Suppressor macrophage (primary cell): ENCODE results near the gene ZNRD2.

Experiments
- DNase-seq, 4 experiments: peaks; one replicate each; pipeline ENCODE4 v3.0.0-alpha.2; 2020 to 2022

ZNRD2 gene

DNA sequence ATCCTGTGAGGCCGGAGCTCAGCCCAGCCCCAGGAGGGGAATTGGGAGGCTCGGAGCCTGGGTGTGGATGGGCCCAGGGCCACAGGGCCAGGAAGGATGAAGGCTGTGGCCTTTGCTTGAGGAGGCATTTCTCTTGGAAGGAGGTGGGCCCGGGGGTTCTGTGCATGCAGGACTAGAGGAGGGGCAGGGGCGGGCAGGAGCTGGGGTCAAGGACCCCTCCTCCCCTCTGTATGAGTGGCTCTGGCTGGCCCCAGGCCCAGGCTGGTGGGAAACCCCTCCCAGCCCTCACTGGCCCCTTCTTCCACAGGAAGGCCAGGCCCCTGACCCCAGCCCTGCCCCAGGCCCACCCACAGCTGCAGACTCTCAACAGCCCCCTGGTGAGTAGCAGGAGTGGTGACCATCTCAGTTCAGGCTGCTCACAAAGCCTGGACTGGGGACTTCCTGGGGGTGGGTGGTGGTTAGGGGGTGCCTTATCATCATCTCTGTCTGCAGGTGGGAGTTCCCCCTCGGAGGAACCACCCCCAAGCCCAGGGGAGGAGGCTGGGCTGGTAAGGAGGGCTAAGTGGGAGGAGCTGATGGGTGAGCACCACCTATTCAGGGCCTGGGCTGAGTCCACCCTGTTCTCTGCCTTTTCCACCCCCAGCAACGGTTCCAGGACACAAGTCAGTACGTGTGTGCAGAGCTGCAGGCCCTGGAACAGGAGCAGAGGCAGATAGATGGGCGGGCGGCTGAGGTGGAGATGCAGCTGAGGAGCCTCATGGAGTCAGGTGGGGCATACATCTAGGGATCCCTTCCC, 19.4 kb downstream of the ZNRD2 start:
- DNase-seq = no peak

DNA sequence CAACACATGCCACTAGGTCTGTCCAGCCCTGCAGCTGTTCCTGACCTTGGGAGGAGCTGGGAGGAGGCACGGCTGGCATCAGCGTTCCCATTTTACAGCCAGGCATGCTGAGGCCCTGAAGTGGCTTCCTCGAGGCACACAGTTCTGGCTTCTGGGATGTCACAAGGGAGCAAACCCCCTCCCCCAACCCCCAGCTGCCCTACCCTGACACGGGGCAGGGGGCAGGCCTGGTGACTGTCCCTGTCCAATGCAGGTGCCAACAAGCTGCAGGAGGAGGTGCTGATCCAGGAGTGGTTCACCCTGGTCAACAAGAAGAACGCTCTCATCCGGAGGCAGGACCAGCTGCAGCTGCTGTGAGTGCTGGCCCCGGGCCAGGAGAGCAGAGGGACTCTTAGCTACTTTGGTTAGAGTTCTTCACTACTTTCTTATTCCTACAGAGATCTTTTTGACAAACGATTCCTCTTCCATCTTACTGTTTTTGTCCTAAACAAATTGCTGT, 20.0 kb downstream of the ZNRD2 start:
- no peak for DNase-seq

DNA sequence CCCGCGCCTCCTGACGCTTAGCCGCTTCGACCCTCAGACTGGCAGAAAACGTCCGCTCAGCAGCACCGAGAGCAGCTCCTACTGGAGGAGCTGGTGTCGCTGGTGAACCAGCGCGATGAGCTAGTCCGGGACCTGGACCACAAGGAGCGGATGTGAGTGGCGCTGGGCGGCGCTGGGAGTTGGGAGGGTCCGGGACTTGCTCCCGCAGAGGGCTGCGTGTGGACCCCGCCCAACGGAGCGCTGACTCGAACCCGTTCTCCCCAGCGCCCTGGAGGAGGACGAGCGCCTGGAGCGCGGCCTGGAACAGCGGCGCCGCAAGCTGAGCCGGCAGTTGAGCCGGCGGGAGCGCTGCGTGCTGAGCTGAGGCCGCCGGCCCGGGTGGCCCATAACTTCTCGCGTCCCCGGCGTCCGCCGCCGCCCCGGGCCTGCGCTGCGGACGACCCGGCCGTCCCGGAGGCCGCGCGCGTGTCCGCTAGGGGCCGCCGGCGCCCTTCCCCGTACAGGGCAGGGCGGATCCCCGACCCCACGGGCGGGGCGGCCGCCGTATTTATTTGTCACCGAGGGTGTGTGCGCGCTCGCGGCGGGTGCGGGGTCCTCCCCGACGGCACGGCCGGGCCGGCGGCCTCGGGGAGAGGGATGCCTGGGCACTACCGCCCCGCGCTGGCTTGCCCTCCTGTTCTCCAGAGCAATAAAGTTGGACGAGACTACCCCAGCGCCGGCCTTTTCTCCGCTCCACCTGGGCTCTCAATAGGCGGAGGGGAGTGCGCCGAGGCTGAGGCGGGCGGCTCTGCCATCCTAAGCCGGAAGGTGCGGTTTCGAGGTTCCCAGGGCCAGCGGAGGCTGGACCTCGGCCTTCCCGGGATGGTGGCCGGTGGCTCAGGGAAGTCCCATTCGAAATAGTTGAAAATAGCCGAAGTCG, 21.9 kb downstream of the ZNRD2 start:
- DNase-seq = no peak

DNA sequence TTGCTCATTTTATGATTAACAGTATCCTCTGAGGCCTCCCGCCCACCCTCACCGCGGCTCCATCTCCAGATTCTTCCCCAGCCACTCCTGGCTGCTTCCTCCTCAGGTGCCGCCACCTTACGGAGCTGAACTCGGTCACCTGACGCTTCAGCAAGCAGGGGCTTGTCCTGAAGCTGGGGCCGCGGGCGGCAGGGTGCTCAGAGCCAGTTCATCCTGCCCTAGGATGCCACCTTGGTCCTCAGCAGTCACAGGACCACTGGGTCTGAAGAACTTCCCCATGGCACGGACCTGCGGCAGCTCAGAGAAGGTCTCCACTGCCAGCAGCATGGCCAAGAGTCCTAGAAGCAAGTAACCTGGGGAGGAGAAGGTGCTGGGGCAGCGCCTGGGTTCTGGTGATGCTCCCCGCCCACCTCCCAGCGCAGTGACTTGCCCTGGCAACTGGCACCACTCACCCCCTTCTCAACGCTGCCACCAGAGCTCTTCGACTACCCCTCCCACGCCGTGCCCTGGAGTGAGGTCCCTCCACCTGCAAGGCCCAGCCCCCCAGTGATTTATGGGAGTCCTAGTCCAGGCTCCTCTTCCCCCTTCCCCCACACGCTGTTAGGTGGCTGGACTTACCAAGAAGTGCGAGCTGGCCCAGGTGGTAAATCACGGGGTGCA, 22.7 kb downstream of the ZNRD2 start:
- no peak for DNase-seq

DNA sequence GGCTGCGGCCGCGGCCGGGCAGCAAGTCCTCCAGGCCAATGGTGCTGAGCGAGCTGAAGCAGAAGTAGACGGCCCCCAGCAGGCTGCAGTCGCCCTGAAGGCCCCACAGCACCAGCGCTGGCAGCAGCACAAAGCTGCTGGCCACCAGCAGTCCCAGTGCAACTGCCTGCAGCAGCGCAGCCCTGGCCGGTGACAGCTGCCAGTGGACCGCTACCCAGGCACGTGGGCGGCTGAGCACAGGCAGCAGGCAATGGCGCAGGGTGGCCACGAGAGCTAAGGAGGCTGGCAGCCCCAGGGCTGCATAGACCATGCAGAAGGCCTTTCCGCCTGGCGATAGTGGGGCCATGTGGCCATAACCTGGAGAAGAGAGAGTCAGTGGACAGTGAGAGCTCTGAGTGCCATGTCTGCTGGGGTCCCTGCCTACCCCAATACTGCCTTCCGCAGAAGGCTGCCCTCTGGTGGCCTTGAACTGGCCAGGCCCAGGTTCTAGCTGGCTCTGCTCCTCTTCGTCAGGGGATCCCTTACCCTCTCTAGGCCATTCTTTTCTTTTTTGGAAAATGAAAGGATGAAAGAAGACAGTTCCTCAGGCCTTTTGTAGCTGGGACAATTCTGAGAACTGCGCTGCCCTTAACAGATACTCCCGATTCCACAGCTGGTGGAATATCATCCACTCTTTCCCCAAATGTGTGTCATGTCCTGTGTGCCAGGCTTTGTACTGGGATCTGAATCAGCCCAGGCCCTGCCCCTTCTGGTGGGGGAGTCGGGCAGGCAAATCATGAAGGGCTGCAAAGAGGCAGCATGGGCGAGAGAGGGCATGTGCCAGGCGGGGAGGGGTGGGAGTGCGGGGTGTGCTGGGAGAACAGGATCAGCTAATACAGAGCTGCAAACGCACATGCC, 23.5 kb downstream of the ZNRD2 start:
- peak; percentile 53 to 73 (median 69) for DNase-seq

DNA sequence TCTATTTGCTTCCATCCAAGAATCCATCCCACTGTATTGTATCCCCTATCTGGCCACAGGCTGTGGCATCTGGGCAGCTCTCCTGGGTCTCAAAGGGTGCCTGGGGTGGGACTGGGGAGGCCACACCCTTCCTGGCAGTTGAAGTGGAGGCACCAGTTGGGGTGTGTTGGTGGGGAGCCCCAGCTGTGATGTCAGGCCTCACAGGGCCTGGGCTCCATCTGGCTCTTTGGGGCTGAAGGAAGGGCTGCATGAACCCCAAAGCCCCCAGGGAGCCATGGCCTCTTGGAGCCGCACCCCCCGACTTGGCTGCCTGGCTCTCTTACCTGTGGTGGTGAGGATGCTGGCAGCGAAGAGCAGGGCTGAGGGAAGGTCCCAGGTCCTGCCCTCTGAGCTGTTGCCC, 24.9 kb downstream of the ZNRD2 start:
- DNase-seq = no peak

DNA sequence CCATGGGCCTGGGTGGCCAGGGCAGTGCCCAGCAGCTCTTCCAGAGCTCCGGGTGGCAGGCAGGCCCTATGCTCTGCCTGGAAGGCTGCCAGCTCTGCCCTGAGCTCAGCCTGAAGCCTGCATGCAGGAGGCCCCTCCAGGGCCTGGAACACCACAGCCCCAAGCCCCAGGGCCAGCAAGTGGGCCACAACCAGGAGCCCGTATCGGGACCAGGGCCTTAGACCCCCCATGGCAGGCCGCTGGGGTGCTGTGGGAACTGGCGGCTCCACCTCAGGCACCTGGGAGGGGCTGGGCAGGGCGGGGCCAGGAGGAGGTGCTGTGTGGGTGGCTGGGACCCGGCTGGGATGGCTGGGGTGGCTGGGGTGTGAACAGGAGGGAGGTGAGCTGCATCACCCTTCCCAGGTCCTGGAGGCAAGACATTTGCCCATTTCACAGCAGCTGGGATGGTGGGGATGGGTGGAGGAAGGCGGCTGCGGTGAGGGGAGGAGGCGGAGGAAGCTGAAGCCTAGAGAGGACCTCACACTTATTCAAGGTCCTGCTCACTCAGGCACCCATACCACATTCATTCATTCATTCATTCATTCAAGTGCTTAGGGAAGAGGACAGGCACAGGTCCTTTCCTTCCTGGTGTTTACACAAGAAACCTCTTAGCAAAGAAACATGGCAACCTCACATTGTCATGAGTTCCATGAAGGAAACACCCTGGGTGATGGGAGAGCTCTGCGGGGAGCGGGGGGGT, 25.4 kb downstream of the ZNRD2 start, which contains the start of gene KCNK7:
Gene KCNK7, minus strand, starts transcription at position 258 of the 739 bp plus-strand sequence. Its CDS starts 28 bp downstream, at position 230.
- peak in 2 of 4 experiments; percentile 21 to 41 for DNase-seq

DNA sequence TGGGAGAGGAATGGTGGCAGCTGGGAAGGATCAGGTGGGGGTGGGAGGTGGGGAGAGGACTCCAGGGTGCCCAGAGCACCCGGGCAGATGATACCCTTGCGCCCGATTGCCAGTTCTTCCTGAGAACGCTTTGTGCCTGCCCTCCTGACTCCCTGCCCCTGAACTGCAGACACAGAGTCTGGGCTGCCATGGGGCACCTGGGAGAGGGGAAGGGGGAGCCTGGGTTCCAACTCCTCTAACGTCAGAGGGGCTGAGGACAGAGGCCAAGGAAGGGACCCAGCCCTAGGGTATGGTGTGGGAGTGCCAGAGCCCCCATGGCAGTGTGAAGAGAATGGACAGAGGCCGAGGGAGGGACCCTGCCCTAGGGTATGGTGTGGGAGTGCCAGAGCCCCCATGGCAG, 26.2 kb downstream of the ZNRD2 start:
- no peak for DNase-seq

DNA sequence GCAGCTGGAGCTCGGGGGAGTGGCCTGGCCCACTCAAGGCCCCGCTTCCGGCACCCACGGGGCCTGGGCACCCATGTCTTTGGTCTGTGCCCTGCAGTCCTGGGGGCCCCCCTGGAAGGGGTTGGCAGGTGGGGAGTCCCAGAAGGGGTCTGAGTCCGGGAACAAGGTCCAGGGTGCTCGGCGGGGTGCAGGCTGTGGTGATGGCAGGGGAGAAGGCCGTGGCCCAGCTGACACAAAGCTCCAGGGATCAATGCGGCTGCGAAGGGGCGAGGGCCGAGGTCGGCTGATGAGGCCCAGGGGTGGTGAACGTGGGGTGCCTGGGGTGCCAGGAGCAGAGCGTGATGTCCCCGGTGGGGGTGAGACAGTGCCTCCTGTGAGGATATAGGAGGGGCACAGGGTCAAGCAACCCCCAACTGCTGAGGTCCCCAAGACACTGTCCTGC, 28.0 kb downstream of the ZNRD2 start:
- DNase-seq = no peak

DNA sequence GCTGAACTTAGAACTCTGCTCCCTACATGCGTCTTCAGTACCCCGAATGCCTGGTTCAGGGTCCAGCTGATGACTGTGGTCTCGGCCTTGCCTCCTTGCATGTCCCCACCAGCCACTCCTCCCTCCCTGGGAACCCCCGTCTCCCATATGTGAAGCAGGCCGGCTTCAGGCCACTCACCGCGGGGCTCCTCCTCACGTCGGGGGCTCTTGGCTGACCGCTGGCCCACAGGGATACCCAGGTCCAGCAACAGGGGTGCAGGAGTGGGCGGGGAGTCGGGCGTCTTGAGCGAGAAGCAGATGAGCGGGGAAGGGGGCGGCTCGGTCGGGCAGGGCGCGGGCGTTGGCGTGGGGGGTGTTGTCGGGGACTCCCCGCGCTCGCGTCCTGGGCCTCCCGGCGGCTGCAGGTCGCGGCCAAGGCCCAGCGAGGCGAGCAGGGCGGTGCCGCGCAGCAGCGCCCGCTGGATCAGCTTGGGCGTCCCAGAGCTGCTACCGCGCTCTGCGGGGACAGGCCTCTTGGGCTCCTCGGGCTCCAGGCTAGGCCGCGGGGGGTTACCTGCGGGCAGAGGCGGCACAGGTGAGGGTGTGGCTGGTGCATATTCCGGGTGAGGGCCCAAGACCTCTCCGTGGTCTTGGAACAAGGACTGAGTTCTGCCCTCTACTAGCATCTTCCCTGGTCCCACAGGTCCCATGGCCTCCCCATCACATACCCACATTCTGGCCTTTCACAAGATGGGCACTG, 29.1 kb downstream of the ZNRD2 start:
- no peak for DNase-seq

DNA sequence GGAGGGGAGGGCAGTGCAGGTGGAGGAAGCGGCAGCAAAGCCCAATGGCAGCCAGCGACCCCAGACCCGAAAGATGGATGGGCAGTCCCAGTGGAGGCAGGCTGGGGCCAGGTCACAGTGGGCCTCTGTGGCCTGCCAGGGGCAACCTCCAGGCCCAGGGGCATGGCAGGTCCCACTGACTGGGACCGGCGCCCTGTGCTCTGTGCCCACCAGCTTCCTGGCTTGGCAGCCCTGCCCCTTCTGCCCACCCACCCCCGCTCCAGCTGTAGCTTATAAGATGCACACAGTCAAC, 29.6 kb downstream of the ZNRD2 start:
- DNase-seq = no peak

DNA sequence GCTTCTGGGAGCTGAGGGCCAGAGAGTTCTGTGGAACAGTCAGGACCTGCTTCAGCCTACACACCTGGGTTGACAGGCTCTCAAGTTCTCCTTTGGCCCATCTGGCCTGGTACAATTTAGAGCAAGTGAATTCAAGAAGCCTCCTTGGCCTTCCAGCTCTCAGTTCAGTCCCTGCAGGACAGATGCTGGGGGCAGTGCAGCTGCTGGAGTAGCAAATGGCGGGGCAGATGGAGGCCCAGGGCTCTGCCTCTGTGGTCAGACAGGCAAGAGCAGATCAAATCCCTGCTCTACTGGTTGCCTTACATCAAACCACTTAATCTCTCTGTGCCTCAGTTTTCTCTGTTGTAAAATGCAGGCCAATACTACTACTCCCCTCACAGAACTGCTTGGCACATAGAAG, 34.0 kb downstream of the ZNRD2 start:
- no peak for DNase-seq

DNA sequence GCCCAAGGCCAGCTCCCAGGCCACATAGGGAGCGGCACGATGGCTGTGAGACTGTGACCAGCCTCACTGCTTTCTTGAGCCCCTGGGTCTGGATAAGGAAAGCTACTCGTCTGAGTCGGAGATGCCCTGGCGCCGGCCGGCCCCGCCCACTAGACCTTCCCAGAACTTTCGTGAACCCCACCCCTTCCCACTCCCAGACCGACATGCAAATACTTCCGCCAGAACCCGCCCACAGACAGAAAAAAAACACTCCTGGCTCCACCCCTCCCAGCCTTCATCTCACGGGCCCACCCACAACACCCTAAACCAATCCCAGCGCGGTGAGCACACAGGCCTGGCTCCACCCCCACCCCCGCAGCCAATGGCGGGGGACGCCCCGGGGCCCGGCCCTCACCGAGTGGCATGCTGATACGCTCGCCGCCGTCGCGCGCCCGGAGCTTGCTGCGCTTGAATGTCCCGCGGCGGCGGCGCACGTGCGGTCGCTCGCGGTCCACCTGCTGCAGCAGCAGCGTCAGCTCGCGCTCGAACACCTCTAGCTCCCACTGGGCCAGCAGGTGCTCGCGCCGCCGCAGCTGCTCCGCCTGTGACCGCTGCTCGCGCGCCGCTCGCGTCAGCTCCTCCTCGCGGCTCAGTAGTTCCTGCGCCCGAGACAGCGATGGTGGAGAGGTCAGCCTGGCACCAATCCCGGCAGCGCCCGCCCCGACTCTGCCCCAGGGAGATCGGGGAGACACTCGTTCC, 36.8 kb downstream of the ZNRD2 start:
- DNase-seq = no peak

DNA sequence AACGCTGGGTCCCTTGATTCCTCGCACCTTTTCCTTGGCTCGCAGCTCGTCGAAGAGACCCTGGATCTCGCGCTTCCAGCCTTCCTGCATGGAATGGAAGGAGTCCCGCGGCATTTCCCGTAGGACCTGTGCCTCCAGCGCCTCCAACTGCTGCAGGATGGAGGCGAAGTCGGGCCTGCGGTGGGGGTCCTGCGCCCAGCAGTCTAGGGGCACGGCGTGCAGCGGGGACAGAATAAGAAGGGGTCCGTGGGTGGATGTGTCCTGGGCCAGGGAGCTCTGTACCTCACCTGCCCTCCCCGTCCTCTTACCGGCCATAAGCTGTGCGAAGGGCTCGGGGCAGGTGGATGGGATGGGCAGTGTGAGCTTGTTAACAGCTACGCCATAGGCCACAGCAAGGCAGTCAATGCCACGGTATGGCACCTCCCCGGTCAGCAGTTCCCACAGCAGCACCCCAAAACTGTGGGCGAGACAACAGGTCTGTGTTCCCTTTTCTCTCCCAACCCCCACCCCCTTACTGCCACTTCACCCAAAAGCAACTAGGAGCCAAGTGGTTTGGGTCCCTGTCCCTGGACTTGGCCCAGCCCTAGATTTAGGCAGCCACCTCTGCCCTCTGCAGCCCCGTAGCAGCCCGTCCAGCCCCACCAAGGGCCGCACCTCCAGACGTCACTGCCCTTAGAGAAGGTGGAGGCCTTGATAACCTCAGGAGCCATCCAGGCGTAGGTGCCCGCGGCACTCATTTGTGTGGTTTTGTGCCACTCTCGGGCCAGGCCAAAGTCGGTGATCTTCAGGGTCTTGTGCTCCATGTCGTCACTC, 37.5 kb downstream of the ZNRD2 start:
- DNase-seq = no peak

DNA sequence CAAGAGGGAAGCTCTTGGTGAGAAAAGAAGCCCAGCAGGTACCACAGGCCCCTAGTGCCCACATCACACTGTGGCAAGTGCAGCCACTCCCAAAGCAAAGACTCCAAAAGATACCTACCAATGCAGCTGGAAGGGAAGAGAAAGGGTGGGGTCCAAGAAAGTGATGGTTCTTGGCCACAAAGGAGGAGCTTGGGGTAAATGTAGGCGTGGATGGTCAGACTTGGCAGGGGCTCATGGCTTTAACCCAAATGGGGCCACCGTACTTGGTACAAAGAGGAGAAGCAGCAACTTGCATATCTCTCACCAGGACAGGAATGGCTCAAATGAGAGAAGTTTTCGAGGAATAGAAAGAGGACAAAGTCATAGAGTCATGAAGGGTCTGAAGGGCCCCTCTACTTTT, 39.0 kb downstream of the ZNRD2 start:
- no peak for DNase-seq

DNA sequence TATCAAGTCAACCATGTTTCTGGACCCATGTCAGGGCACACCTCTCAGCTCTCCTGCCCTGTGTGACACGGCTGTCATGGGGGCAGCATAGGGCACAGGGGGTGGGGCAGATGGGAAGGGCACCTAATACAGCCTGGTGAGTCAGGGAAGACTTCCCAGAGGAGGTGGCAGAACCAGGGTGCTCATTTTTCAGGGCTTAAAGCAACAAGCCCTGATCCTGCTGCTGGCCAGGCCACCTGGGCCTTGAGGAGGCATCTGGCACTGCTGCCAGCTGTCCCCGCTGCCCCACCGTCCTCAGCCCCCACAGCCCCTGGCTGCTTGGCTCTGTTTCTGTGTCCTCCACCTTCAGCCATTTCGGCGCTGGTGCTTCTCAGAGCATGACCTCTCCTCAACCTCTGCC, 39.4 kb downstream of the ZNRD2 start:
- DNase-seq = no peak

DNA sequence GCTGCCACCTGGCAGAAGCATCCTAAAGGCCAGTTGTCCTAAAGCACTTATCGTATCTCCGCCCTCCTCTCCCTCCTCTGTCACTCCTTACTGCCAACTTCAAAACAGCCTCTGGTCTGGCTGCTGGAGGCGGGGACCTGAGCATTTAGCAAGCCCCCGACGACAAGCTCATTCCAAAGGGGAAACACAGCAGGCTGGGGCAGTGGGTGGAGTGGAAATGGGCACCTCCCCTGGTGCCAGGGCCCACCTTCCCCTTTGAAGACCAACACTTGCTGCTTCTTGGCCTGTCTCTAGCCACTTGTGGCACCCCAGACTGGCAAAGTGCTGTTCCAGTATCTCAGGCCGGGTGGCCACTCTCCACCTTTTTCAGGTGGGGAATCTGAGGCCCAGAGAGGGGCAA, 40.1 kb downstream of the ZNRD2 start:
- peak in 3 of 4 experiments; percentile 30 to 54 (median 37) for DNase-seq

DNA sequence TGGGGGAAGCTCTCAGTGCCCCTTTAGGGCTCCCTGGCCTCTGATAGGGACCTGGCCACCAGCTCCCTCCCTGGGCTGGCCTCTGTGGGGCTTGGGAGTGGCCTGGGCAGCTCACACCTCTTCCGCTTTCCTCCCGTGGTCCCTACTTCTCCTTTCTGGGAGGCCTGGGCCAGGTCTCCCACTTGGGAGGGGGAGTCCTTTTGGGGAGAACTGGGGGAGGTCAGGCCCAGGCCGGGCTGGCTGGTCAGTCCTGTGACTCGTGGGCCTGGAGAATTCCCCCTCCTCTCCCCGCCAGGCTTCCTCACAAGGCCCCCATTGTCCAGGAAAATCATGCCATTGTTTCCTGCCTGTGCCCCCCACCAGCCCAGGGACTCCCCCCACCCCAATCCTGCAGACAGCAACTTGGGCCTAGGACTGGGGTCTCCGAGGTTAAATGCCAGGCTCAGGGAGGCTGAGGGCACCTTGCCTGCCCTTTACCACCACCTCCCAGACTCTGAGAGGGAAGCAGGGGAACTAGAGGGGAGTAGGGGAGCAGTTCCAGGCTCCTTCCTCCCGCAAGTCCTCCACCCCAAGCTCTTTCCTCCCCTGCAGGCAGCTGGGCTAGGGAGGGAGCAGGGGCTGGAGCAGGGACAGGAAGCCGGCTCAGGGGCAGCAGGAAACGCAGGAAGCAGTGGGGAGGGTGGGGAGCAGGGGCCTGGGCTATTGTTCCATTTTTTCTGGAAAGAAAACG, 40.9 kb downstream of the ZNRD2 start:
- DNase-seq = peak; percentile 85 to 93 (median 91)
